Tongue (tissue), 2 donors: Measurements from ENCODE around the gene ENKD1. TPM values are rescaled to one million over a fixed set of nuclear protein-coding genes. Genes with fewer than 3 reads are reported as not detected.

Experiments used
- DNase-seq: peaks from one replicate; pipeline ENCODE4 v3.0.0-alpha.2; 2015
- total RNA-seq: library from RNA; depleted of rRNA; stranded (reverse); fragments of >200 nt; gene quantifications from one replicate; pipeline ENCODE4 v1.2.3, GENCODE V29; 2014

Gene ENKD1
- total RNA-seq, 1 donor from 2014 or later, result 13.6 TPM

DNA sequence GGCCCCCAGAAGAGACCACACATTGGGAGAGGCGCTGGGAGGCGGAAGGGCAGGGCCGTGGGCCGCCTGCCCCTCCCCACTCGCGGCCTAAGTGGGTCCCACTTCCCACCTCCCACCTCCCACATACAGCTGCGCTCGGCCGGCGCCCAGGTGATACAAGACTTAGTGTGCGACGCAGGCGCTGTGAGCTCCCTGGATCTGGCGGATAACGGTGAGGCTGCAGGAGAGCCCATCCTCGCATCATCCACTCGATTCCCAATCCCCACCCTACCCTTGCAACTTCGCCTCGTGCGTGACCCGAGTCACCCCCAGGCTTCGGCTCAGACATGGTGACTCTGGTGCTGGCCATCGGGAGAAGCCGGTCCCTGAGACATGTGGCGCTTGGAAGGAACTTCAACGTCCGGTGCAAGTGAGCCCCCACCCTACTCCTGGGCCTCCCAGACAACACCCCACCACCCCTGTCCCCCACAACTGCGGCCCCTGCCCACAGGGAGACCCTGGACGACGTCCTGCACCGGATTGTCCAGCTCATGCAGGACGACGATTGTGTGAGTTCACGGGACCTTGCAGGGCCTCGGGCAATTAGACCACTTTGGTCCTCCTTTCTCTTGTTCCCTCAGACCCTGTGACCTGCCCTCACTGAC is 17.7 kb downstream of the ENKD1 start:
- no peak for DNase-seq

GRCh38 chr16:67648088-67648763 is 18.3 kb downstream of the ENKD1 start:
- no peak for DNase-seq

DNA sequence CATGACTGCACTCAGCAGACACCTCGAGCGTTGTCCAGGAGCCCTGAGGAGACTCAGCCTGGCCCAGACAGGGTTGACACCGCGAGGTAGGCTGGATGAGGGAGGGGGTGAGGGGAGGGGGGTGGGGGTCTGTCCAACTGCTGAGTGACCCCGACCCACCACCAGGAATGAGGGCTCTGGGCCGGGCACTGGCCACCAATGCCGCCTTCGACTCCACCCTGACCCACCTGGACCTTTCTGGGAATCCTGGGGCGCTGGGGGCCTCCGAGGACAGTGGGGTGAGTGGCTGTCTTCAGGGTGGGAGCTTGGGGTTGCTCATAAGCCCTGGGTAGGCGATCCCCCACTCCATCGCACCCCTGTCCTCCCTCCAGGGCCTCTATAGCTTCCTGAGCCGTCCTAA is 18.9 kb downstream of the ENKD1 start:
- DNase-seq, result no peak

DNA sequence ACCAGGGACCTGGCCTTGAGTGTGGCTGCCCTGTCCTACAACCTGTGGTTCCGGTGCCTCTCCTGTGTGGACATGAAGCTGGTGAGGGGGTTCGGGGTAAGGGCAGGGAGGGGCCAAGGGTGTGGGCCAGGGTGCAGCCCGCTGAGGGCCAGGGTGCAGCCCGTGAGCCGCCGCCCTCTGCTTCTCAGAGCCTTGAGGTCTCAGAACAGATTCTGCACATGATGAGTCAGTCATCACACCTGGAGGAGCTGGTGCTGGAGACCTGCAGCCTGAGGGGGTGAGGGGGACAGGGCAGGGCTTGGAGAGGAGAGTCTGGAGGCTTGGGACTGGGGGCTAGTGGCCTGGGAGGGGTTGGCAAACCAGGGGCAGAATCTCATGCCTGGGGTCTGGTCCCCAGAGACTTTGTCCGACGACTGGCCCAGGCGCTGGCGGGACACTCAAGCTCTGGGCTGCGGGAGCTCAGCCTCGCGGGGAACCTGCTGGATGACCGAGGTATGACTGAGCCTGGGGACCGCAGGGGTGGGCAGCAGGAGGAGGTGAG is 19.4 kb downstream of the ENKD1 start:
- no peak for DNase-seq

DNA sequence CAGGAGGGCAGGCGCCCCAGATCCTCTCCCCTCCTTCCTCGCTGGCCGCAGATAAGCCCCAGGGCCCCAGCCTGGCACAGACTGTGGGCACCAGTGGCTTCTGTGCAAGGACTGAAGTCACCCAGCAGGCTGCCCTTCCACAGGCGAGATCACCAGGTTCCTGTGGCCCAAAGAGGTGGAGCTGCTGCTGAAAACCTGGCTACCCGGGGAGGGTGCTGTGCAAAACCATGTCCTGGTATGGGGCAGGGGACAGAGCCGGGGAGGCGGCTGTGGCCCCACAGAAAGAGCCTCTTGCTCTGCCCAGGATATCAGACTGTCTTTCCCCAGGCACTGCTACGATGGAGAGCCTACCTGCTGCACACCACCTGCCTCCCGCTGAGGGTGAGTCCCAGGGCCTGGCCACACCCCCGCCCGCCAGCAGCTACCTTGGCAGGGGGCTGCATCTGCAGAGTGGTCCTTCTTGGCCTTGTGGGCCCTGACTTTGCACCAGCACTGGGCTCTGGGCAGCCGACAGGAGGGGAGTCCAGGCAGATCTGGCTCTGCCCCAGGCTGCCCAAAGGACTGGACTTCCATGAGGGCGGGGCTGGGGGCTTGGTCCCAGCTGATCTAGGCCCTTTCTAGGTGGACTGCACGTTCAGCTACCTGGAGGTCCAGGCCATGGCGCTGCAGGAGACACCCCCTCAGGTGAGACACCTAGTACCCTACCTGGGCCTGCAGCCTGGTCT is 21.0 kb downstream of the ENKD1 start:
- DNase-seq, result no peak

DNA sequence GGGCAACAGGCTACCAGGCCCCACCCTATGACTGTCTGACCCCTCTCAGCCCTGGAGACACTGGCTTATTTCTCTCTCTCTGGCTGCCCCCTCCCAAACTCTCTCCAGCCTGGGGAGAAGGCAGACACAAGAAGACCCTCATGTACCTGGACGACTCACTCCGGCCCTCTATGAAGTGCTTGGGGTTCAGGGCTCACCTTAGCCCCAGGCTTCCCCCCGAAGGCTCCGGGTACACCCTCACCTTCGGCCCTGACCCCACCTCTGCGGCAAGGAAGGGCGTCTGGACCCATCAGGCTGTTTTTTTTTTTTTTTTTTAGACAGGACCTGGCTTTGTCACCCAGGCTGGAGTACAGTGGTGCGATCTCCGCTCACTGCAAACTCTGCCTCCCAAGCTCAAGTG is 22.5 kb downstream of the ENKD1 start:
- no peak for DNase-seq

GRCh38 chr16:67641779-67642708 is 24.5 kb downstream of the ENKD1 start:
- peak; percentile 33 for DNase-seq

DNA sequence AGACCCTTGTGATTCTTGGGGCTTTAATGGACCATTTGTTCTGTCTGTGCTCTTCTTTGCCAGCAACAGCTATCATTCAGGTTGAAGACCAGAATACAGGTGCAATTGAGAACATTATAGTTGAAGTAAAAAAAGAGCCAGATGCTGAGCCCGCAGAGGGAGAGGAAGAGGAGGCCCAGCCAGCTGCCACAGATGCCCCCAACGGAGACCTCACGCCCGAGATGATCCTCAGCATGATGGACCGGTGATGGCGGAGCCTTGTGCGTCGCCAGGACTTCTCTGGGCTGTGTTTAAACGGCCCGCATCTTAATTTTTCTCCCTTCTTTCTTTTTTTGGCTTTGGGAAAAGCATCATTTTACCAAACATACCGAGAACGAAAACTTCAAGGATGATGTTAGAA is 28.9 kb downstream of the ENKD1 start:
- DNase-seq, result no peak

DNA sequence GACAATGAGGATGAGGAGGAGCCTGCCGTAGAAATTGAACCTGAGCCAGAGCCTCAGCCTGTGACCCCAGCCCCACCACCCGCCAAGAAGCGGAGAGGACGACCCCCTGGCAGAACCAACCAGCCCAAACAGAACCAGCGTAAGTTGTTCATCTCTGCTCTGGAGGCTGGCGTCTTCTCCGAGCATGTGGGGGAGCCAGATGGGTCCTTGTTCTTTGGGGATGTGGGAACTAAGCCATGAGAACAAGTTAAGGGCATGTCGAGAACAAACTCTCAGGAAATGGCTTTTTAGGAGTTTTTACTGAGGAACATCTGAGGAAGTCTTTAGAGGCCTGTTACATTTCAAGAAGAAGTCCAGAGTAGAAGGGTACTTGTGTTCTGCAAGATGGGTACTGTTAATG is 29.8 kb downstream of the ENKD1 start:
- no peak for DNase-seq

- DNase-seq, result peak; percentile 58
Measured at GRCh38 chr16:67632415-67633172, 34.0 kb downstream of the ENKD1 start.

GRCh38 chr16:67628216-67628615 is 38.3 kb downstream of the ENKD1 start:
- no peak for DNase-seq

GRCh38 chr16:67613808-67614207 is 52.7 kb downstream of the ENKD1 start:
- no peak for DNase-seq

Other genes with a start within 250 kb of the ENKD1 start
- 7.8 TPM for gene HSD11B2, start 235.6 kb downstream of the ENKD1 start, total RNA-seq
- gene ATP6V0D1, start 185.6 kb downstream of the ENKD1 start, total RNA-seq, result 90.3 TPM
- gene AGRP, start 183.2 kb downstream of the ENKD1 start, total RNA-seq, result not detected
- gene RIPOR1, start 137.9 kb downstream of the ENKD1 start, total RNA-seq, result 50.5 TPM
- gene CTCF, start 104.2 kb downstream of the ENKD1 start, total RNA-seq, result 40.0 TPM
- gene CARMIL2, start 21.6 kb downstream of the ENKD1 start, total RNA-seq, result 2.3 TPM
- 7.3 TPM for gene ACD, start 6.5 kb downstream of the ENKD1 start, total RNA-seq
- 2.2 TPM for gene PARD6A, start 5.8 kb downstream of the ENKD1 start, total RNA-seq
- 3.4 TPM for gene C16orf86, start 64 bp upstream of the ENKD1 start, total RNA-seq
- 12.5 TPM for gene GFOD2, start 52.6 kb upstream of the ENKD1 start, total RNA-seq
- 10.5 TPM for gene RANBP10, start 139.8 kb upstream of the ENKD1 start, total RNA-seq
- 1.1 TPM for gene TSNAXIP1, start 140.1 kb upstream of the ENKD1 start, total RNA-seq
- 50.7 TPM for gene THAP11, start 175.6 kb upstream of the ENKD1 start, total RNA-seq
- 124 TPM for gene NUTF2, start 180.2 kb upstream of the ENKD1 start, total RNA-seq
- gene CENPT, start 180.9 kb upstream of the ENKD1 start, total RNA-seq, result 20.8 TPM
- 67.6 TPM for gene EDC4, start 206.3 kb upstream of the ENKD1 start, total RNA-seq
- gene NRN1L, start 218.1 kb upstream of the ENKD1 start, total RNA-seq, result not detected
- 18.9 TPM for gene PSKH1, start 226.5 kb upstream of the ENKD1 start, total RNA-seq